Left cardiac atrium (tissue), 4 donors: ENCODE measurements around the gene VDR. TPM values are rescaled to one million over a fixed set of nuclear protein-coding genes. Genes with fewer than 3 reads are reported as not detected.

ENCODE experiments used
- ATAC-seq, 2 donors: fragments of 200-7000 bp; cut with Tn5 transposase; one replicate each; pipeline ENCODE4 v1.9.1; 2020; ENCODE audit warnings: mild to moderate bottlenecking in 2 of 2, moderate library complexity in 2 of 2
- DNase-seq: peaks from one replicate; pipeline ENCODE4 v3.0.0-alpha.2; 2020
- intact Hi-C, 2 donors: fragments of 100-400 bp; cut with DNase I; formaldehyde crosslinking; loops; one replicate each; pipeline versions ENCODE4 v1.14.1 to v1.15.1; 2022 to 2023
- long read RNA-seq: library from polyadenylated mRNA; unstranded; transcript quantifications from one replicate; pipeline ENCODE4 v2.0.0, GENCODE V29; 2021
- total RNA-seq, 2 donors: library from RNA; stranded (reverse); fragmentation: NEBNext Ultra II Directional; extraction: Animal tissue kit (Norgen Biotek cat#: 25700); gene quantifications; one replicate each; pipeline ENCODE4 v1.2.1, GENCODE V29; 2021
- donor health status: DM: no; HTN: yes; CAD: no.
- donor health status: DM: no; HTN: yes; CAD: no; lungs with severe emphysema.
- donor health status: DM: yes; HTN: yes; CAD: no.
- donor health status: Dilated cardiomyopathy.

The VDR gene
- total RNA-seq, result 1 to 10 TPM in 1 of 2 donors, under 1 TPM in 1; 0.74 to 3.1 TPM
- long read RNA-seq, partial matches to known transcripts, result 0 of 2 reads
- long read RNA-seq, other reads (novel, unspliced or antisense), result 2 of 2 reads

DNA sequence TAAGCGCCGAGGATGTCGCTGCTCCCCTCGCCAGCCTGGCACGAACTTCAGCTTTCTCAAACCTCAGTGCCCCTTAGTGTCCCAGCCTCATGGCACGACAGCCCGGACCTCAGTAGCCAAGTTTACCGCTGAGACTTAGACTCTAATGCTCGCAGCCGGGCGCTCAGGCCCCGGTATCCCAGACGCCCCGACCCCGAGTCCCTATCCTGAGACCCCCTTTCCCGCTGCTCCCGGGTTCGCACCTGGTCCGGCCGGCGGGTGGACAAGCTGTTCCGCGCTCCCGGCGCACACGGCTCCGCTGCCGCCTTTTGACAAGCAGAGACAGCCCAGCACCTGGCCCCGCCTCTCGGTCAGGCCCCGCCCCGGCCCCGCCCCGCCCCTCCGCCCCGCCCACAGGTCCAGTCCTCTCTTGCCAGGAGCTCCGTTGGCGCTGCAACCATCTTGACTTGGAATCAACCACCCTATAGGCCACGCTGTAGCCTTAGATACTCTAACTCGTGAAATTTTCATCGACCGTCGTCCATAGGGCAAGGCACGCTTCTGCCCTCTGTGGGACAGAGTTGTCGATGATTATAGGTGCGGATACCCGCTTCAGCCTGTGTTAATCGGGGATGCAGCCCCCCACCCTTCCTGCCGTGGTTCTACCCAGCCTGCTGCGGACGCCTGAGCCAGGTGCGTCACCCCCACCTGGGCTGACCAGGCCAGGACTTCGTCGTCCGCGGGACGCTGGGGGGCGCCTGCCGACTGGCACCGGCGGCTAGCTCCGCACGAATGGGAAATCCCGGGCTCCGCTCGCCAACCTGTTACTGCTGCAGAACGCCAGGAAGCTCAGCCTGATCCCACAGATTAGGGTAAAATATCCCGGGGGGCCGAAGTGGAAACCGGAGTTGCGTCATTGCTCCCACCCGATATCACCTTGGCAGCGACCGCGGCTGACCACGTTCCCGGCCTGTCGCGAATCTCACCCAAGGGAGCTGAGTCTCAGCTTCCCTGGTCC lies at the start of gene VDR:
Gene VDR (minus strand): TSS at position 282 of the 997 bp plus-strand sequence. CDS start 25,881 bp downstream, outside the sequence.
- DNase-seq (peak; percentile 77), ATAC-seq (peak; percentile 87 to 92)
- intact Hi-C loops, result loop anchor here in 1 of 2 donors (1.0 kb wide), 1 partner anchor 44 kb away; no protein-coding TSS in a partner anchor

DNA sequence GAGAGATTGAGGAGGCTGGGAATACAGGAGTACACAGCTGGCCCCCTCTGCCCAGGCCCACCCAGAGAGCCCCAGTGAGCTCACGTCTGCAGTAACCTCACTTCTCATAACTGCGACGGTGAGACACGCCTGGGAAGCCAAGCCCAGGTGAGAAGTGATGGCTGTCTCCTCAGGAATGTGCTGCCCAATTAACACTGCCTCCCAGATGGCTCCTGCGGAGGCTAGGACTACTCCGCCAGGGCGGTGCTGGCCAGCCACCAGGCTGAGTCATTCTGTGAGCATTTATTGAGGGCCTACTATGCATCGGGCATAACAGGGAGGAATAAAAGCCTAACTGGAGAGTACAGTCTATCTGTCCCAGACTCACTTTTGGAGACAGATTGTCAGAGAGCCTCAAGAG lies 49.3 kb upstream of the VDR start:
- intact Hi-C loops, result no loop called here
- DNase-seq (no peak), ATAC-seq (no peak)

DNA sequence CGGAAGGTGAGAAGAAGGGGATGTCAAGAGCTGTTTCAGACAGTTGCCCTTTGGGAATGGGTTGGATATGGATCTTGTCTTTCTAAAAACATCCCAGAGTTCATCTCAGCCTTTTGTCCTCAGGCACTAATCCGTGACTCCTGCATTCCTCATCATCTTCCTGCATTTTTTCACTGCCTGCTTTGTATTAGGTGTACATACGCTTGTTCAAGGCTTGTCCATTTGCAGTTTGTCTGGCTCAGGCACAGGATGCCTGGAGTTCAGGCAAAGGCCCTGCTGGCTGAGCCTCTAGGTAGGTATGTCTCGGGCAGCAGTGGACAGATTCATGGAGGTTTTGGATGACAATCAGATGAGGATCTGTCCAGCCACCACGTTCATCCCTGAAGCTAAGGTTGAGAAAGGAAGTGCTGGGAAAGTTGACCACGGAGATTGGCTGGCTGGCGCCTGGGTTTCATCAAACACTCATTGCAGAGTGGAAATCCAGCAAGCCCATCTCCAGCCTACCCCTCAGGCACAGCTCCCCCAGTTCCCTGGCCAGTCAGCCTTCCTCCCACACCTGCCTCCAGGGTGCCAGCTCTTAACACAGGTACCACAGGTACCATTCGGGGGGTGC lies 46.2 kb upstream of the VDR start:
- intact Hi-C loops, result no loop called here
- ATAC-seq, result no peak
- DNase-seq, result no peak

DNA sequence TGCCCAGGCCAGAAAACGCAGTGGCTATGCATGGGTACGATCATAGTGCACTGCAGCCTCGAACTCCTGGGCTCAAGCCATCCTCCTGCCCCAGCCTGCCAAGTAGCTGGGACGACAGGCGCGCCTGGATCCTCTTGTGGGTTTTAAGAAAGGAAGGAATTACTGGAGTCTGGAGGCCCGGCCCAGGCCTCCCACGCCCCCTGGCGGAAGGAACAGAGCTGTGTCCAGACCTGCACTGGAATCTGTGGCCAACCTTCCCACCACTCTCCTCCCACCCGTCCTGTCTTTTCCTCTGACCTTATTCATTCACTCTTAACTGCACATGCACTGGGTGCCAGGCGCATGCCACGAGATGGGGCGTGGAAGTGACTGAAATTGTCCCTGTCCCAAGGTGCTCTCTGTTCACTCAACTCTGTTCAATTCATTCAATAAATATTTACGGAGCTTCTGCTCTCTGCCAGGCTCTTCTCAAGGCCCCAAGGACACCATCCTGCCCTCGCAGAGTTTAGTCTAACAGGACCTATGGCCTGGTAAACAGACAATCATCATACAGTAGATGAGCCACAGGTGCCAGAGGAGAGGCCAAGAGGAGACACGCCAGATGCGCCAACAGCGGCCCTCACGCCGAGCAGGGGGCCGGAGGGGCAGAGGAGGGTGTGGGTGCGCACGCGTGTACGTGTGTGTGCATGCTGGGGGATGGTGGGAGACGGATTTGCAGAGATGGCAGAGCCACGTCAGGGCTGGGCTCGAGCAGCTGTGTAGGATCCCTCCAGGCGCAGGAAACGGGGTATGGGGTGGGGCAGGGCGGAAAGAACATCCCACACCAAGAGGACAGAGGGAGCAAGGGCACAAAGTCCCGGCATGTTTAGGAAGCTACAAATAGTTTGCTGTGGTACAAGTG lies 44.9 kb upstream of the VDR start:
- intact Hi-C loops, result loop anchor here in 1 of 2 donors (1.0 to 2.0 kb wide), 2 partner anchors 44 to 79 kb away; no protein-coding TSS in a partner anchor
- ATAC-seq, result peak; percentile 86 to 93
- DNase-seq, result peak; percentile 87

DNA sequence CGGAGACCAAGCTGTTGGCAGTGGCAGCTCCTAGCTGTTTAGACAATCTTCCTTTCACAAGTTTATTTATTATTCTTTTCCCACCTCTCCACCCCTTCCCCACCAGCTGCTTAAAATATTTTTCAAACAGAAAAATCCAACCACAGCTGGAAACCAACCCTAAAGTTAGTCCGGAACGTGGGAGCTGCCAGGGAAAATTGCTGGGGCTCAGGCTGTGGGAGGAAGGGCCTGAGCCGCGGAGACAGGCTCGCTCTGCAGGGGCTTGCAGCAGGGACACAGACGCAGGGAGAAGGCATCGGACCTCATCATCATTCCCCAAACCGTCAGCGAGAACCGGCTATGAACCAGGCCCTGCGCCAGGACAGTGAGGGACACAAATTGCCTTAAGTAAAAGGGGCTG lies 42.5 kb upstream of the VDR start:
- no peak for ATAC-seq
- no peak for DNase-seq
- intact Hi-C loops, result no loop called here

DNA sequence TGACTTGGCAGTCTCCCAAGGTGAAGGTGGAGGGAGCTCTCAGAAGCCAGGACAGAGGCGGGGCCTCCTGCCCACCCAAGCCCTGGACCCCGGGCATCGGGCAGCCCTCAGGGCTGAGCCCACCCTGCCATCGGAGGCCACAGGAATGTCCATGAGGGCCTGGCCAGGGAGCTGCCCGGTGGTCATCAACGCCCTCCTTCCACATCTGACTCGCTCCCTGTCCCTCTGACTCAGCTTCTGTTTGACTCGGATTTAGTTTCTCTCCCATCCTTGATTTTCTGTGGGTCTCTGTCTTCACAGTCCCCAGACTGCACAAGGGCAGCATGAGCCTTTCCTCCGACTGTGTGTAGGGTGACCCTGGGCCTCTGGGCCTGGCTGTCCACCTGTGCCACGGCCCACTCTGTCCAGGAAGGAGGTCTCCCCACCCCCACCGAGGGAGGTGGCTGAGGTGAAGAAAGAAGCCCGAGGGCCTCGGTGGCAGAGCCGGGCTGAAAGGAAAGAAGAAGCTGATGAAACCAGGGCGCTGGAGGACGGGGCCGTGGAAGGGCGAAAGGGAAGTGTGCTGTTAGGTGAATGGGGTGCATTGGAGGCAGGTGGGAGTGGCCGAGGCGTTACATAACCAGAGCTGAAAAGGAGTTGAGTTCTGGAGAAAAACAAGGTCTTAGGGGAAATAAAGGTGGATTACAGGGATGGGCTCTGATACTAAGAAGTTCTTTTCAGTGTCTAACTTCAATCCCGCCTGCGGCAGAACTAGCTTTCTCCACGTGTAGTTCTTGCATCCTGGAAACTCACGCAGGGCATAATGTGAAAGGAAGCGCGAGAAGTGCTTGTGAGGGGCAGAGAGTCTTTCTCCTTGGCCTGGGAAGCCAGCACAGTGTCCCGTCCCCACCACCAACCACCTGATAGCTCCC lies 41.9 kb upstream of the VDR start:
- no peak for ATAC-seq

DNA sequence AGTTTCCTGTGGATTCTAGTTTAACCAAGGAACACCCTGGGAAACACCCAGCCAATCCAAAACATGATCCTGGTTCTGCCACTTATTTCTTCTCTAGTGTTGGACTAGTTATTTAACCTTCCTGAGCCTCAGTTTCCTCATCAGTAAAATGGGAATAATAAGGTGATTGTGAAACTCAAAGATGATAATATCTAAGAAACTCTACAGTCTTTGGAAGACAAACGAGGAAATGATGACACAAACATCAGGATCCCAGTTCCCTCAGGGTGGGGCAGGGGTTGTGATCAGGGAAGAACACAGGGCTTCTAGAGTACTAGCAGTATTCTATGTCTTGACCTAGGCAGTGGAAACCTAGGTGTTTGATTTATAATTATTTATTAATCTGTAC lies 40.5 kb upstream of the VDR start:
- DNase-seq, result no peak
- ATAC-seq, result no peak
- intact Hi-C loops, result no loop called here

More for the DNA sequence above, 41.9 kb upstream of the VDR start:
- intact Hi-C loops, result no loop called here
- no peak for DNase-seq

DNA sequence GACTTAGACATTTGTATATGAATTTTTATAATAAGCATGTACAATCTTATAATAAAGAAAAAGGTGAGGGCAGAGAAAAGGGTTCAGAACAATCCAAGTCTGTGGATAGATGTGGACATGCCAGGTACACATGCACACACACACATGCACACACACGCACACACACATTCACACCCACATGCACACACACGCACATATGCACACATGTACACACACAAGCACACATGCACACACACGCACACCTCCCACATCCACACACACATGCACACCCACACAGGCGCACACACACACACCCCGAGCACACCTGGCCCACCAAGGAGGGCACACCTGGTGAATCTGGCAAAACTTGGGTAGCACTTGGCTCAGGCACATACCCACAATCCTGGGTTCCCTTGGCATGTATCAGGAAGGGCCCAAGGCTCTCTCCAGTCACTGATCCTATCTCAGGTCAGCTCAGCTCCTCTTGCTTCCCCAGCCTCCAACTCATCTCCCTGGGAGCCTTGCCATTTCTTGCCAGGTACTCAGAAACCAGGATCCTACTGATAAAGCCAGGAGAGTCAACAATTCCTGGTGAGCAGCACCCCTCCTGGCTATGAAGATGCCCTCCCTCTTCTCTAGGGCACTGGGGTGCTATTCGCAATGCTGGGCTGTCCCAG lies 40.0 kb upstream of the VDR start:
- intact Hi-C loops, result no loop called here
- DNase-seq (no peak), ATAC-seq (no peak)

DNA sequence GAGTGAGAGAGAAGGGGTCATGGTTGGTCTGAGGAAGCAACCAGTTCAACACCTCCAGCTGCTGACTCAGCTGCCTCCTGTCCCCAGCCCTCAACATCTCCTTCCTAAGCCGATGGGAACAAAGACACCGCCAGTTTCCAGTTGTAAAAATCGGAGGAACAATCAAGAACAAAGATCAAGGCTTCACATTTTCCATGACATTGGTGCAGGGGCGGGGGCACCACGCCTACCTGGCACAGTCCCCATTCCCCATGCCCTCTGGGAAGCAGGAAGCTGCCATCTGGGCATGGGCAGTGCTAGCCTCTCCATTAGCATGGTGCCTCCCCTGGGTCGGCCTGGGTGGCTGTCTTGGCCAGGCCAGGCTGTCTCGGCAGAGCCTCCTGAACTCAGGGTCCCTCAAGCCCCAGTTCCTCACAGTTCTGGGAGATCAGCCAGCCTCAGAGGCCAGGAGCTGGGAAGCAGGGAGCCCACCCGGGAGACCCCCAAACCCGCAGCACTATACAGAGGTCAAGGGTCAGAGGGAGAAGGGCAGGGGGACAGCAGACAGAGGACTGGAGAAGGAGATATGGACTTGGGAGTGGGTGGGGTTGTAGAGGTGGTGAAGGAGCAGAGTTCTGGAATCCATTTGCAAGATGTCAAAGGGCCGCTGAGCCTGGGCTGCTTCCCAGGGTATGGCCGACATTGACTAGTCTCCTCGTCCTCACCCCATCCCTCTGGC lies 39.0 kb upstream of the VDR start:
- intact Hi-C loops, result no loop called here
- ATAC-seq (no peak), DNase-seq (no peak)

DNA sequence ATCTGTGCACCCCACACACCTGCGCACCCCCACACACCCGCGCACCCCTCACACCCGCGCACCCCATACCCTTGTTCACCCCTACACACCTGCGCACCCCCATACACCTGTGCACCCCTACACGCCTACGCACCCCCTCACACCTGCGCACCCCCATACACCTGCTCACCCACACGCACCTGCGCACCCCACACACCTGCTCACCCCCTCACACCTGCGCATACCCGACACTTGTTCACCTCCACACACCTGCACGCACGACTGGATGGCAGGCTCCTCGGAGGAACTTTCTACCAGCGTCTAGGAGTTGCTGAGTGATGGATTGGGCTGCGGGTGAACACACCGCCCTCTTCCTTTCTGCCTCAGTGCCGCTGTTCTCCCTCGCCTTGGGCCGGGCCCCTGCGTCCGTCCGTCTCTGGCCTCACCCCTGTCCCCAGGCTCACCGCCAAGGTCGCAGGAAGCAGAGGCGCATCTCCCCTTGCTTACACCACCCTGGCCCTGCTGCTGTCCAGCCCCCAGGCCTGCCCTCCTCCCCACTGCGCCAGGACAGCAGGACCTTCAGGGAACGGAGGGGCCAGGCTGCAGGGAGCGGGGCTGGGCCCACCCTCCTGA lies 37.9 kb upstream of the VDR start:
- intact Hi-C loops, result no loop called here

DNA sequence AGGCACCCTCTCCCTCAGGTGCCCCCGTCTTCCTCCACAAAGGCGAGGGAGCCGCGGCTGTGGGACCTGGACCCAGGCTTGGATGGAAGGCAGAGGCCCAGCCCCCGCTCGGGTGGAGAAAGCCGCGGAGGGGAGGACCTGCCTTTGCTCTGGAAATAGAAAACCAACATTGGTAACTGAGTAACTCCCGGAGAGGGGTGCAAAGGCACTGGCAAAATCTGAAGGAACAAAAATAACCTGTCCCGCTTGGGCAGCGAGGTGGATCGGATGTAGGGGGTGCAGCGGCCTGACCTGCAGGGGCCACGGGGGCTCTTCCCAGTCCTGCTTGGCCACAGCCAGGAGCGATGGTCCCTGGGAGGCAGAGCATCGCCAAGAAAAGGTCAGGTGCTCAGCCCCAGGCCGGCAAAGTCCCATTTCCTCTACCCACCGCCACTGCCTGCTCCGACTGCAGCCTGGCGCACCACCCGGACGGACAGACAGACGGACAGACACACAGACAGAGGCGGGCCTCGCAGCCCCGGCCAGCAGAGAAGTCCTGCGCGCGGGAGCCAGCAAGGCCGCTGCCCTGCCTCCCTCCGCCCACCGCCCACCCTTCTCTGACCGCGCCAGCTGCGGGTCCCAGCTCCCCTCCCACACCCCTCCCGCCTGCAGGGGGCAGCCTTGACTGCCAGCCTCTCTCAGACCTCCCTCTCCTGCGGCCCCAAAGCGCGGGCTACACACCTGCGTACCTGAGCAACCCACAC lies 37.2 kb upstream of the VDR start:
- intact Hi-C loops, result no loop called here
- peak; percentile 17 to 45 for ATAC-seq
- DNase-seq, result no peak

More for the DNA sequence above, 37.9 kb upstream of the VDR start:
- DNase-seq (no peak), ATAC-seq (no peak)

DNA sequence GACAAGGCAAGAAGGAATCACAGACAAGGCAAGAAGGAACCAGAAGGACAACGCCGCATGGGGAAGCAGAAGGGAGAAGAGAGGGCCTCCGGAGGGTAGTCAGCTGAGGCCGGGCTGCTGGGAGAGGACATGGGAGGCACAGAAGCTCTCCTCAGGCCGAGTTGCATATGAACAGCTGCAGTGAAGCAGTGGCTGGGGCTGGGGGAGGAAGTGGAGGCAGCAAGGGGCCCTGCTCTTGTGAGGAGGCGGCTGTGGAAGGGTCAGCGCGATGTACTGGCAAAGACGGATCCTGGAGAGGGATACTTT lies 36.6 kb upstream of the VDR start:
- no peak for ATAC-seq
- DNase-seq, result no peak
- intact Hi-C loops, result no loop called here

DNA sequence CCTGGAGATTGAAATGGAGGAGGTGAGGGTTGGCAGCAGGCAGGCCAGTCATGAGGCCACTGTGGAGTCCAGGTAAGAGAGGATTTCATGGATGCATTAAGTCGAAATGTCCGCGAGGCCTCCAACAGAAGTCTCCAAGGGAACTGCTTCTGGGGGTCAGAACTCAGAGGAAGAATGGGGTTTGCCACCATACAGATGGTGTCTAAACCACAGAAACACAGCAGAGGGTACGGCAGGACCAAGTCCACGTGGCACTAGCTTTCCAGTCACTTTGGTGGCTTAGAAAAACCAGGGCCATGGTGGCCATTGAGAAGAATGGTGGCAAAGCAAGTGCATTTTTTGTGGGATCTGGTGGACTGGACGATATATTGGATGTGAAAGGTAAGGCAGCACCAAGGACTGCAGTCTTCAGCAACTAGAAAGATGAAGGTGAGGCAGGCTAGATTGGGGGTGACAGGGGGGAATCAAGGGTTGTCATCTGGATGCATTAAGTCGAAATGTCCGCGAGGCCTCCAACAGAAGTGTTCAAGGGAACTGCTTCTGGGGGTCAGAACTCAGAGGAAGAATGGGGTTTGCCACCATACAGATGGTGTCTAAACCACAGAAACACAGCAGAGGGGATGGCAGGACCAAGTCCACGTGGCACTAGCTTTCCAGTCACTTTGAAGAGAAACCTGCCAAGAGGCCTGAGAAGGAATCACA lies 36.1 kb upstream of the VDR start:
- ATAC-seq, result no peak
- intact Hi-C loops, result no loop called here
- DNase-seq, result no peak

DNA sequence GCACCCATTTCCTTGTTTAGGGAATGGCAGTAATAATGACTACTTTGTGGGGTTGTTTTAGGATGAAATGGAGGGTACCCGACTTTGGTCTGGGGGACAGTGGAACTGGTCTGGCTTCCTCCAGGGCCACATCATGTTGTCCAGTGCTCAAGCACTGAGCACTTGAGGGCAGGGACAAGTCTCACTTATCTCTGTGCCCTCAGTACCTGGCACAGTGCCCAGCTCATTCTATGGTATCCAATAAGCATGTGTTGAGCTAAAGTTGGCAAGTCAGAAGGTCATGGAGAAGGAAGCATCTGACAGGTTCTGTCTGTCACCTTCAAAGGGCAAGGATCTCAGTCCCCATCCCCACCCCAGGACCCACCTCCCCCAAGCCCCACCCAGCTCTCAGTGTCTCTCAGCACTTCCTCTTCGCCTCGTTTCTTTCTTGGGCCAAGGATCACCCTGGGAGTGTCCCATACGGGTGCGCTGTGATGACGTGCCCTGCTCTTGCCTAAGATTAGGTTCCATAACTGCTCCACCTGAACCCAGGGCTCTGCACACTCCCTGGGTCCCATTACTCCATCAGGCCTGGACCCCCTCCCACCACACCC lies 34.3 kb upstream of the VDR start:
- peak; percentile 64 for DNase-seq
- intact Hi-C loops, result no loop called here
- peak; percentile 27 to 71 for ATAC-seq

DNA sequence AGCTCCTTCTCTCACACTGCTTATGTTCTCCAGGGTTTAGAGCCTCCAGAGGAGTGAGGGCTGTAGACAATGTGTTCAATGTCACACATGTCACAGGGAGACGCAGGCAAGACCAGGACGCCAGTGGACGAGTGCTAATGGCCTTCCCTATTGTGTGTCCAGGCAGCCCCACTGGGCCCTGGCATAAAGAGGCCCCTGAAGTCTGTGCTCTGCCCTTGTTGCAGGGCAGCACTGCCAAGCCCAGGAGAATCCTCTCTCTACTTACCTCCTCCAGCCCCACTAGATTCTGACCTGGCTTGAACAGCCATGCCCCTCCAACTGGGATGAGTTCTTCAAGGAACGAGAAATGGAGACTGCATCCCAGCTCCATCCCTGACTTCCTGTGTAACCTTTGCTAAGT lies 33.8 kb upstream of the VDR start:
- intact Hi-C loops, result no loop called here
- no peak for ATAC-seq
- no peak for DNase-seq
